ENCODE data around the gene HSPA5.

DNA sequence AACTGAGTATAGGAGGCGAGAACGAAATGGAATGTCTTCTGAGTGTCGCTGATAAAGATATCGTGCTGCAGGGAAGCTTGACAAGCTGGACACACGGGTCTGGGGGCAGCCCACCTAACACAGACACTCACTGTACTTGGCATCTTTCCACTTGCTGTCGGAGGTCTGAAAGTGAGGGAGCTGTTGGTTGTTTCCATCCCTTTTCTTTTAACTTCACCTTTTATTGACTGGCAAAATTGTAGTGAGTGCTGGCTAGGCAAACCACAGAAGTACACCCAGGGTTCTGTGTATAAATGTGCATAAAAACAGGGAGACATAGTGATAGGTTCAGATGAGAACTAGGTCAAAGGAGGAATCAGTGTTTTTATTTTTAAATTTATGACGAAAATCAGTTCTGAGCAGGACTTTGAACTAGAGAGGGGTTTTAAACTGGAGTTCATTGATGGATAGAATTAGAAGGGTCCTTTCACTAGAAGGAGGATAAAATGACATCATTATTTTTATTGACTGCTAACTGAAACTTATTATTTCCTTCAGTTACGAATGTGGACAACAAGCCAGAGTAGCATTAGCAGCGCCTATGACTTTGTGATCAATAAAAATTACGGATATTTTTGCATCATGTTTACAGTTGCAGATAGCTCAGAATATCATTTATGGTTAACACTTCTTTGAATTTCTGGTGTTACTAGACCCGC lies 21.3 kb upstream of the HSPA5 start:
- TF ChIP-seq, protein P1, sequence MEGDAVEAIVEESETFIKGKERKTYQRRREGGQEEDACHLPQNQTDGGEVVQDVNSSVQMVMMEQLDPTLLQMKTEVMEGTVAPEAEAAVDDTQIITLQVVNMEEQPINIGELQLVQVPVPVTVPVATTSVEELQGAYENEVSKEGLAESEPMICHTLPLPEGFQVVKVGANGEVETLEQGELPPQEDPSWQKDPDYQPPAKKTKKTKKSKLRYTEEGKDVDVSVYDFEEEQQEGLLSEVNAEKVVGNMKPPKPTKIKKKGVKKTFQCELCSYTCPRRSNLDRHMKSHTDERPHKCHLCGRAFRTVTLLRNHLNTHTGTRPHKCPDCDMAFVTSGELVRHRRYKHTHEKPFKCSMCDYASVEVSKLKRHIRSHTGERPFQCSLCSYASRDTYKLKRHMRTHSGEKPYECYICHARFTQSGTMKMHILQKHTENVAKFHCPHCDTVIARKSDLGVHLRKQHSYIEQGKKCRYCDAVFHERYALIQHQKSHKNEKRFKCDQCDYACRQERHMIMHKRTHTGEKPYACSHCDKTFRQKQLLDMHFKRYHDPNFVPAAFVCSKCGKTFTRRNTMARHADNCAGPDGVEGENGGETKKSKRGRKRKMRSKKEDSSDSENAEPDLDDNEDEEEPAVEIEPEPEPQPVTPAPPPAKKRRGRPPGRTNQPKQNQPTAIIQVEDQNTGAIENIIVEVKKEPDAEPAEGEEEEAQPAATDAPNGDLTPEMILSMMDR (IDR thresholded peaks at IDR 0.05; ENCODE audit: insufficient read depth, low read length): no peak
- TF ChIP-seq POLR2AphosphoS5 (IDR thresholded peaks at IDR 0.05; ENCODE audit: low read depth) (no peak), SPI1 (IDR thresholded peaks at IDR 0.05; ENCODE audit: borderline replicate concordance, low read depth) (no peak)
- TF ChIP-seq, protein P2, sequence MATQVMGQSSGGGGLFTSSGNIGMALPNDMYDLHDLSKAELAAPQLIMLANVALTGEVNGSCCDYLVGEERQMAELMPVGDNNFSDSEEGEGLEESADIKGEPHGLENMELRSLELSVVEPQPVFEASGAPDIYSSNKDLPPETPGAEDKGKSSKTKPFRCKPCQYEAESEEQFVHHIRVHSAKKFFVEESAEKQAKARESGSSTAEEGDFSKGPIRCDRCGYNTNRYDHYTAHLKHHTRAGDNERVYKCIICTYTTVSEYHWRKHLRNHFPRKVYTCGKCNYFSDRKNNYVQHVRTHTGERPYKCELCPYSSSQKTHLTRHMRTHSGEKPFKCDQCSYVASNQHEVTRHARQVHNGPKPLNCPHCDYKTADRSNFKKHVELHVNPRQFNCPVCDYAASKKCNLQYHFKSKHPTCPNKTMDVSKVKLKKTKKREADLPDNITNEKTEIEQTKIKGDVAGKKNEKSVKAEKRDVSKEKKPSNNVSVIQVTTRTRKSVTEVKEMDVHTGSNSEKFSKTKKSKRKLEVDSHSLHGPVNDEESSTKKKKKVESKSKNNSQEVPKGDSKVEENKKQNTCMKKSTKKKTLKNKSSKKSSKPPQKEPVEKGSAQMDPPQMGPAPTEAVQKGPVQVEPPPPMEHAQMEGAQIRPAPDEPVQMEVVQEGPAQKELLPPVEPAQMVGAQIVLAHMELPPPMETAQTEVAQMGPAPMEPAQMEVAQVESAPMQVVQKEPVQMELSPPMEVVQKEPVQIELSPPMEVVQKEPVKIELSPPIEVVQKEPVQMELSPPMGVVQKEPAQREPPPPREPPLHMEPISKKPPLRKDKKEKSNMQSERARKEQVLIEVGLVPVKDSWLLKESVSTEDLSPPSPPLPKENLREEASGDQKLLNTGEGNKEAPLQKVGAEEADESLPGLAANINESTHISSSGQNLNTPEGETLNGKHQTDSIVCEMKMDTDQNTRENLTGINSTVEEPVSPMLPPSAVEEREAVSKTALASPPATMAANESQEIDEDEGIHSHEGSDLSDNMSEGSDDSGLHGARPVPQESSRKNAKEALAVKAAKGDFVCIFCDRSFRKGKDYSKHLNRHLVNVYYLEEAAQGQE (IDR thresholded peaks at IDR 0.05; ENCODE audit: insufficient replicate concordance, low read depth): no peak
